NOMO-1 treated with DMSO at 0.1 percent for 48 hours (cell line): ENCODE measurements around the gene PIGU.
"Not testable (repeated sequence)": the region's sequence is repeated elsewhere in the genome, so short reads cannot be mapped to it uniquely, and the experiment has no call there.

Experiments
- DNase-seq: peaks from one replicate; lab custom pipeline; 2025; ENCODE audit not compliant: unreplicated experiment; lab: John Stamatoyannopoulos, UW

PIGU gene

DNA sequence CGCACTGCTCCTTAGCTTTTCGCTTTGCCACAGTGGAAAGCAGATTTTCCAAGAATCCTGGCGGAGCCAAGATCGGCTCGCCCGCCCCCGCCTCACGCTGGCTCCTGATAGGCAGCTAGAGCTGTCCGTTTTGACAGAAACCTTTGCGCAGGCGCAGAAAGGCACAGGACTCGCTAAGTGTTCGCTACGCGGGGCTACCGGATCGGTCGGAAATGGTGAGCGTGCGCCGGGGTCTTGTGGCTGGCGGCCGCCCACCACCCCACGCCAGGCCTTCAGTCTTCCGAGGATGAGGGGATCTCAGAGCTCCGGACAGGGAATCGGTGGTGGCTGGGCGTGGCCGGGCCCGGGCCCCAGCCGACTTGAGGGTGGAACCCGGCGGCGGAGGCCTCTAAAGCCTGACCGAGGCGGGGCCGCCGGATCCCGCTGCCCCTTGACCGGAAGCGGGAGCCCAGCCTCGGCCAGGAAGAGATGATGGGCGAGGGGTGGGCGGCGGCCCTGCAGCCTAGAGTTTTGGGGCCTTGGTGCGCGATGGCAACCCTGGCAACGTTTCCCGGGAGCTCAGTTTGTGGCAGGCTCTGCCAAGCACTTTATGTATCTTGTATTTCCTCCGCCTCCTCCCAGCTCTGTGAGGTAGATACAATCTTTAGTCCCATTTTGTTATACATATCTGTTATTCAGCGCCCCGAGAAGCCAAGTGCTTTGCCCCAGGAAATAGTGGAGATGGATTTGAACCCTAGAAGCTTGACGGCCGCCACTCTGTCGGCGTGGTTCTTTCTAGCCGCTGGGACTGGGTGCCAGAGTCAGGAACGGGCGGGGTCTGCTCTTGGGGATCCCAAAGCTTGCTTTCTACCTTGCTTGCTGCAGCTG, 160.4 kb downstream of the PIGU start, which contains the start of gene DYNLRB1:
Gene DYNLRB1 (plus strand): TSS at position 176 of the 867 bp plus-strand sequence. CDS start 37 bp downstream, at position 213.
- peak; percentile 83 for DNase-seq

DNA sequence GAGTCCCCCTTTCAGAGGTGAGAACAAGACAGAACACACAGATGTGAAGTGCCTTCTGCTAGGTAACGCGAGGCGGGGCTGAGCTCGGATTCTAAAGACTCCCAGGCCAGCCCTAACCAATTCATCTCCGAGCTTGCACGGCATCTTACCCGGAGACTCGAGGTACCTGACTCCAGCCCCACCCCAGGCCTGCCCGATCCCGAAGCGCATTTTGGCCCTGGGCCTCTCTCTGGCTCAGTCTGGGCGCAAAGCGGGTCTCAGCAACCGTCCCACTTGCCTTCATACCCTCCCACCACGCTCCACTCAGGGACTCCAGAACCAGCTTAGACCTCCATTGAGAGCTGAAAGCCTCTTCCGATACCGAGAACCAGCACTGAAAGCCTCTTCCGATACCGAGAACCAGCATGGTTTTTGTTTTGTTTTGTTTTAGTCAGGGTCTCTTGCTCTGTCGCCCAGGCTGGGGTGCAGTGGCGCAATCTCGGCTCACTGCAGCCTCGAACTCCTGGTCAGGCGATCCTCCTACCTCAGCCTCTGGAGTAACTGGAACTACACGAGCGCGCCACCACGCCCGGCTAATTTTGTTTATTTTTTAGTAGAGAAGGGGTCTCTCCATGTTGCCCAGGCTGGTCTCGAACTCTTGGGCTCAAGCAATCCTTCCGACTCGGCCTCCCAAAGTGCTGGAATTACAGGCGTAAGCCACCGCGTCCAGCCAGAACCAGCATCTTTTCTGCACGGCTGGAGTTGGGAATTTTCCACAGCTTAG, 161.2 kb downstream of the PIGU start:
- peak; percentile 24 for DNase-seq

DNA sequence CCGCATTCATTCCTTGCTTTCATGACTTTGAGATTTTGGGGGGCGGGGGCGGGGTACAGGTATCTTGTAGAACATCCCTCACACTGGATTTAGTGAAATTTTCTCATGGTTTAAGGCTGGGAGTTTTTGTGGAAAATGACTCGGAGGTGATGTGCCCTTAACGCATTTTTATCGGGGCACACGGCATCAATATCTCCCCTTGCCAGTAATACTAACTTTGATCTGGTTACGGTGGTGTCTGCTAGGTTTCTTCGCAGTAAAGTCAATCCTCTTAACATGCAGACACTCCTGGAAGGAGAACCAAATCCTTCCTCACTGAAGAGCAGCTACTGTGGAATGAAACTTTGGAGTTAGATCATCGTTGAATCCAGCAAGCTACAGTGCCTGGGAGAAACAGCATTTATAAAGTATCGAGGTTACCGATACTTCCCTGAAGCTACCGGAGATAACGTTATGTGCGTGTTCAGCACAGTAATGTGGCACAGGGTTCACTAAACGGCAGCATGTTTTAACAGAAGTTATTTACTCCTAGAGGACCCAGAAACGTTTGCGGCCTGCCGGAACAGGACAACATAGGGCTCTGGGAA, 161.9 kb downstream of the PIGU start:
- DNase-seq = peak; percentile 24

DNA sequence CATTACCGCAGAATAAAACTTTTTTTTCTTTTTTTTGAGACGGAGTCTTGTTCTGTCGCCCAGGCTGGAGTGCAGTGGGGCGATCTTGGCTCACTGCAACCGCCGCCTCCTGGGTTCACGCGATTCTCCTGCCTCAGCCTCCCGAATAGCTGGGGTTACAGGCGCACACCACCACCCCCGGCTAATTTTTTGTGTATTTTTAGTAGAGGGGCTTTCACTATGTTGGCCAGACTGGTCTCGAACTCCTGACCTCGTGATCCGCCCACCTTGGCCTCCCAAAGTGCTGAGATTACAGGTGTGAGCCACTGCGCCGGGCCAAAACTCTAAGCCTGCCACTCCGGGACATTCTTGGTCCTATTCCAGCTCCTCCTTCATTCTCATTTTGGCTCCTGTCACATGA, 162.9 kb downstream of the PIGU start:
- not testable (repeated sequence) for DNase-seq

GRCh38 chr20:34512955-34513419, 163.9 kb downstream of the PIGU start:
- DNase-seq = no peak

- no peak for DNase-seq
These were observed 164.5 kb downstream of the PIGU start for GRCh38 chr20:34512266-34512954.

- no peak for DNase-seq
These were observed 165.0 kb downstream of the PIGU start for GRCh38 chr20:34511891-34512265.

- no peak for DNase-seq
These were observed 166.3 kb downstream of the PIGU start for GRCh38 chr20:34510575-34510974.
